SK-N-SH treated with all-trans-retinoic acid at 6 μM for 48 hours (cell line): Measurements from ENCODE around the gene SEMA4B.
"Not testable (repeated sequence)": the region's sequence is repeated elsewhere in the genome, so short reads cannot be mapped to it uniquely, and the experiment has no call there.

ENCODE experiments used
- ATAC-seq: fragments of 200-7000 bp; cut with Tn5 transposase; 3 replicates; pipeline ENCODE4 v1.9.1; 2020; ENCODE audit warnings: mild to moderate bottlenecking, moderate library complexity
- ARNTL ChIP-seq: fragments of 450-650 bp; formaldehyde crosslinking; IDR thresholded peaks from 2 replicates; pipeline ENCODE4 v1.5.0; 2020; ENCODE audit warnings: low read depth, mild to moderate bottlenecking, moderate library complexity, borderline replicate concordance
- BACH2 ChIP-seq: fragments of 250-450 bp; sonication (Bioruptor Pico); IDR thresholded peaks from 2 replicates; pipeline ENCODE4 v1.9.0; 2021; ENCODE audit warnings: mild to moderate bottlenecking, borderline replicate concordance
- CSDC2 ChIP-seq: fragments of 250-450 bp; sonication (Bioruptor Pico); IDR thresholded peaks from 2 replicates; pipeline ENCODE4 v1.5.0; 2020; ENCODE audit warnings: mild to moderate bottlenecking, moderate library complexity
- ESRRG ChIP-seq: fragments of 250-450 bp; sonication (Bioruptor Pico); IDR thresholded peaks from 2 replicates; pipeline ENCODE4 v1.6.1; 2021; ENCODE audit warnings: mild to moderate bottlenecking
- GLIS3 ChIP-seq: fragments of 250-450 bp; sonication (Bioruptor Pico); IDR thresholded peaks from 2 replicates; pipeline ENCODE4 v1.5.0; 2020; ENCODE audit warnings: mild to moderate bottlenecking, moderate library complexity
- ISL1 ChIP-seq: fragments of 250-450 bp; sonication (Bioruptor Pico); IDR thresholded peaks from 2 replicates; pipeline ENCODE4 v2.1.2; 2022; ENCODE audit warnings: mild to moderate bottlenecking, moderate library complexity
- OSR1 ChIP-seq: fragments of 250-450 bp; sonication (Bioruptor Pico); IDR thresholded peaks from 2 replicates; pipeline ENCODE4 v1.8.0; 2022; ENCODE audit warnings: moderate library complexity, mild to moderate bottlenecking, inconsistent platforms
- PPARA ChIP-seq: fragments of 250-450 bp; sonication (Bioruptor Pico); IDR thresholded peaks from 2 replicates; pipeline ENCODE4 v1.5.0; 2020; ENCODE audit warnings: mild to moderate bottlenecking, borderline replicate concordance
- RARB ChIP-seq: fragments of 250-450 bp; sonication (Bioruptor Pico); IDR thresholded peaks from 2 replicates; pipeline ENCODE4 v1.8.0; 2021; ENCODE audit warnings: mild to moderate bottlenecking, moderate library complexity
- SNAI2 ChIP-seq: fragments of 250-450 bp; sonication (Bioruptor Pico); IDR thresholded peaks from 2 replicates; pipeline ENCODE4 v1.5.0; 2020; ENCODE audit warnings: mild to moderate bottlenecking, moderate library complexity
- TCF4 ChIP-seq: fragments of 250-450 bp; sonication (Bioruptor Pico); IDR thresholded peaks from 2 replicates; pipeline ENCODE4 v1.8.0; 2021; ENCODE audit warnings: mild to moderate bottlenecking, moderate library complexity, borderline replicate concordance
- TOX ChIP-seq: fragments of 250-450 bp; sonication (Bioruptor Pico); IDR thresholded peaks from 2 replicates; pipeline ENCODE4 v1.8.0; 2021; ENCODE audit warnings: mild to moderate bottlenecking, moderate library complexity, borderline replicate concordance
- TSHZ2 ChIP-seq: fragments of 250-450 bp; sonication (Bioruptor Pico); IDR thresholded peaks from 2 replicates; pipeline ENCODE4 v1.5.0; 2020; ENCODE audit warnings: mild to moderate bottlenecking, moderate library complexity
- ZC3H10 ChIP-seq: fragments of 250-450 bp; sonication (Bioruptor Pico); IDR thresholded peaks from 2 replicates; pipeline ENCODE4 v1.5.1; 2021; ENCODE audit warnings: mild to moderate bottlenecking, moderate library complexity
- ZFP30 ChIP-seq: fragments of 450-650 bp; formaldehyde crosslinking; IDR thresholded peaks from 2 replicates; pipeline ENCODE4 v1.5.0; 2022; ENCODE audit warnings: mild to moderate bottlenecking, moderate library complexity
- ZNF565 ChIP-seq: fragments of 450-650 bp; formaldehyde crosslinking; conservative IDR thresholded peaks from 2 replicates; pipeline ENCODE4 v1.5.0; 2020; ENCODE audit warnings: low read depth, mild to moderate bottlenecking, moderate library complexity
- ZNF70 ChIP-seq: fragments of 450-650 bp; formaldehyde crosslinking; IDR thresholded peaks from 2 replicates; pipeline ENCODE4 v1.5.0; 2020; ENCODE audit warnings: mild to moderate bottlenecking, moderate library complexity
- ZNF8 ChIP-seq: fragments of 450-650 bp; formaldehyde crosslinking; IDR thresholded peaks from 2 replicates; pipeline ENCODE4 v1.5.0; 2020; ENCODE audit warnings: mild to moderate bottlenecking, moderate library complexity
- TF ChIP-seq, protein P1 (sequence below): fragments of 250-450 bp; sonication (Bioruptor Pico); IDR thresholded peaks from 2 replicates; pipeline ENCODE4 v1.5.1; 2020; ENCODE audit warnings: low read depth, mild to moderate bottlenecking, moderate library complexity
- TF ChIP-seq, protein P2 (sequence below): fragments of 250-450 bp; sonication (Bioruptor Pico); IDR thresholded peaks from 2 replicates; pipeline ENCODE4 v1.8.0; 2021; ENCODE audit warnings: low read depth, mild to moderate bottlenecking, moderate library complexity, borderline replicate concordance
- TF ChIP-seq, protein P3 (sequence below): fragments of 250-450 bp; sonication (Bioruptor Pico); IDR thresholded peaks from 2 replicates; pipeline ENCODE4 v1.5.1; 2021; ENCODE audit warnings: mild to moderate bottlenecking, moderate library complexity

SEMA4B gene

DNA sequence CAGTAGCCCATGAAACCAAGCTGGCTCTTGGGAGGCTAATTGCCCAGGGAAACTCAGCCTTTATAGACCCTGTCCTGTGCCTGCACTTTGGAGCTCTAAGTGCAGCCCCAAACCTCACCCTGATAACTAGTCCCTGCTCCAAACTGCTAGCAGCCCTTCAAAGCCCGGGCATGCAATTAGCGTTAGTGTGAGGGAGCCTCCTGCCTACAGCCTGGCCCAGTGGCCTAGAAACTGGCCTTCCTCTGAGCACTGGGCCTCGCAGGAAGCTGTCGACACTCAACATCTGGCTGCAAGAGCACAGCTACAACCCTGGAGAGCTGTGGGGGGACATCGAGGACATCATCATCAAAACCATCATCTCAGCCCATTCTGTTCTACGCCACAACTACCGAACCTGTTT lies 56.6 kb downstream of the SEMA4B start (continued):
- TF ChIP-seq, protein P1, sequence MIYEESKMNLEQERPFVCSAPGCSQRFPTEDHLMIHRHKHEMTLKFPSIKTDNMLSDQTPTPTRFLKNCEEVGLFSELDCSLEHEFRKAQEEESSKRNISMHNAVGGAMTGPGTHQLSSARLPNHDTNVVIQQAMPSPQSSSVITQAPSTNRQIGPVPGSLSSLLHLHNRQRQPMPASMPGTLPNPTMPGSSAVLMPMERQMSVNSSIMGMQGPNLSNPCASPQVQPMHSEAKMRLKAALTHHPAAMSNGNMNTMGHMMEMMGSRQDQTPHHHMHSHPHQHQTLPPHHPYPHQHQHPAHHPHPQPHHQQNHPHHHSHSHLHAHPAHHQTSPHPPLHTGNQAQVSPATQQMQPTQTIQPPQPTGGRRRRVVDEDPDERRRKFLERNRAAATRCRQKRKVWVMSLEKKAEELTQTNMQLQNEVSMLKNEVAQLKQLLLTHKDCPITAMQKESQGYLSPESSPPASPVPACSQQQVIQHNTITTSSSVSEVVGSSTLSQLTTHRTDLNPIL (CRISPR knock-in tag): no peak
- no peak for TF ChIP-seq ESRRG
- TF ChIP-seq SNAI2: no peak
- no peak for TF ChIP-seq BACH2 (CRISPR knock-in tag)

DNA sequence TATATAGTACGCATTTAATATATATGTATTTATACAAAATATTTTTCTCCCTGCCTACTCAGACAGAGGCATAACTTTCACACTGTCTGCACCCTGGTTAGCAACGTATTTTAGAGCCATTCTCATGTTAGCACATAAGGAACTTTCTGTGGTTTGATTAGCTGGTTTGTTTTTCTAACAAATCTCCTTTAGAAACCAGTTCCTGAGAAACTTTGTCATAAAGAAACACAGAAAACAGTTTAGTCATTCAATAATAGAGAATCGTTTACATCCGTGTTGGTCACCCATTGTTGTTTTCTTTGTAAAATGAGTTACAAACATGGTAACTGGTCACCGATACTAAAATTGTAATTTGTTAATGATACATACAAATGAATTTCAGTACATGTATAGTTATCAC lies 58.4 kb downstream of the SEMA4B start:
- ATAC-seq: no peak
- TF ChIP-seq ESRRG: no peak
- no peak for TF ChIP-seq ARNTL (CRISPR knock-in tag)

- ATAC-seq: not testable (repeated sequence)
Measured at GRCh38 chr15:90260731-90261130, 59.6 kb downstream of the SEMA4B start.

- no peak for ATAC-seq
- no peak for TF ChIP-seq CSDC2 (CRISPR knock-in tag)
- no peak for TF ChIP-seq OSR1 (CRISPR knock-in tag)
- no peak for TF ChIP-seq RARB (CRISPR knock-in tag)
- no peak for TF ChIP-seq ZC3H10 (CRISPR knock-in tag)
- TF ChIP-seq, protein P2, sequence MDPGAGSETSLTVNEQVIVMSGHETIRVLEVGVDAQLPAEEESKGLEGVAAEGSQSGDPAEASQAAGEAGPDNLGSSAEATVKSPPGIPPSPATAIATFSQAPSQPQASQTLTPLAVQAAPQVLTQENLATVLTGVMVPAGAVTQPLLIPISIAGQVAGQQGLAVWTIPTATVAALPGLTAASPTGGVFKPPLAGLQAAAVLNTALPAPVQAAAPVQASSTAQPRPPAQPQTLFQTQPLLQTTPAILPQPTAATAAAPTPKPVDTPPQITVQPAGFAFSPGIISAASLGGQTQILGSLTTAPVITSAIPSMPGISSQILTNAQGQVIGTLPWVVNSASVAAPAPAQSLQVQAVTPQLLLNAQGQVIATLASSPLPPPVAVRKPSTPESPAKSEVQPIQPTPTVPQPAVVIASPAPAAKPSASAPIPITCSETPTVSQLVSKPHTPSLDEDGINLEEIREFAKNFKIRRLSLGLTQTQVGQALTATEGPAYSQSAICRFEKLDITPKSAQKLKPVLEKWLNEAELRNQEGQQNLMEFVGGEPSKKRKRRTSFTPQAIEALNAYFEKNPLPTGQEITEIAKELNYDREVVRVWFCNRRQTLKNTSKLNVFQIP (CRISPR knock-in tag): no peak
- TF ChIP-seq, protein P3, sequence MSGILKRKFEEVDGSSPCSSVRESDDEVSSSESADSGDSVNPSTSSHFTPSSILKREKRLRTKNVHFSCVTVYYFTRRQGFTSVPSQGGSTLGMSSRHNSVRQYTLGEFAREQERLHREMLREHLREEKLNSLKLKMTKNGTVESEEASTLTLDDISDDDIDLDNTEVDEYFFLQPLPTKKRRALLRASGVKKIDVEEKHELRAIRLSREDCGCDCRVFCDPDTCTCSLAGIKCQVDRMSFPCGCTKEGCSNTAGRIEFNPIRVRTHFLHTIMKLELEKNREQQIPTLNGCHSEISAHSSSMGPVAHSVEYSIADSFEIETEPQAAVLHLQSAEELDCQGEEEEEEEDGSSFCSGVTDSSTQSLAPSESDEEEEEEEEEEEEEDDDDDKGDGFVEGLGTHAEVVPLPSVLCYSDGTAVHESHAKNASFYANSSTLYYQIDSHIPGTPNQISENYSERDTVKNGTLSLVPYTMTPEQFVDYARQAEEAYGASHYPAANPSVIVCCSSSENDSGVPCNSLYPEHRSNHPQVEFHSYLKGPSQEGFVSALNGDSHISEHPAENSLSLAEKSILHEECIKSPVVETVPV (CRISPR knock-in tag): no peak
- no peak for TF ChIP-seq ARNTL (CRISPR knock-in tag)
- no peak for TF ChIP-seq TCF4
- no peak for TF ChIP-seq ESRRG
- no peak for TF ChIP-seq TOX
- no peak for TF ChIP-seq GLIS3 (CRISPR knock-in tag)
- no peak for TF ChIP-seq ZNF8 (CRISPR knock-in tag)
- no peak for TF ChIP-seq ZNF565
- no peak for TF ChIP-seq PPARA (CRISPR knock-in tag)
Measured at GRCh38 chr15:90261811-90262210, 60.7 kb downstream of the SEMA4B start.

GRCh38 chr15:90262426-90262825 lies 61.3 kb downstream of the SEMA4B start:
- TF ChIP-seq, protein P1 (CRISPR knock-in tag): no peak
- TF ChIP-seq ARNTL (CRISPR knock-in tag) (no peak), TOX (no peak), ZC3H10 (CRISPR knock-in tag) (no peak), BACH2 (CRISPR knock-in tag) (no peak), ZNF565 (no peak), OSR1 (CRISPR knock-in tag) (no peak), SNAI2 (no peak), CSDC2 (CRISPR knock-in tag) (no peak), TSHZ2 (no peak), ZFP30 (no peak), GLIS3 (CRISPR knock-in tag) (no peak), ZNF70 (CRISPR knock-in tag) (no peak), ISL1 (CRISPR knock-in tag) (no peak), RARB (CRISPR knock-in tag) (no peak)
- TF ChIP-seq, protein P2 (CRISPR knock-in tag): no peak
- TF ChIP-seq, protein P3 (CRISPR knock-in tag): no peak
- ATAC-seq: no peak
